HUES6 (cell line): ENCODE data around the gene CRYGN.

ENCODE experiments used
- H3K27ac ChIP-seq: 2 replicates; pipeline ENCODE4 v1.7.0; 2013; ENCODE audit warnings: low read depth, mild to moderate bottlenecking, low read length, inconsistent platforms
- H3K27me3 ChIP-seq: 2 replicates; pipeline ENCODE4 v1.6.1; 2013; ENCODE audit warnings: low read length; ENCODE audit not compliant: control insufficient read depth, insufficient read depth
- H3K36me3 ChIP-seq: 2 replicates; pipeline ENCODE4 v1.6.1; 2013; ENCODE audit warnings: low read length; ENCODE audit not compliant: control insufficient read depth, insufficient read depth
- H3K4me1 ChIP-seq: 2 replicates; pipeline ENCODE4 v1.6.1; 2013; ENCODE audit warnings: low read length; ENCODE audit not compliant: control insufficient read depth, insufficient read depth
- H3K4me3 ChIP-seq: 2 replicates; pipeline ENCODE4 v1.5.1; 2013; ENCODE audit warnings: low read depth, low read length
- H3K9ac ChIP-seq: one replicate; pipeline ENCODE4 v1.6.1; 2013; ENCODE audit warnings: mild to moderate bottlenecking, low read length
- H3K9me3 ChIP-seq: 2 replicates; pipeline ENCODE4 v1.6.1; 2013; ENCODE audit warnings: low read depth, low read length; ENCODE audit not compliant: control insufficient read depth, insufficient read depth

The CRYGN gene

DNA sequence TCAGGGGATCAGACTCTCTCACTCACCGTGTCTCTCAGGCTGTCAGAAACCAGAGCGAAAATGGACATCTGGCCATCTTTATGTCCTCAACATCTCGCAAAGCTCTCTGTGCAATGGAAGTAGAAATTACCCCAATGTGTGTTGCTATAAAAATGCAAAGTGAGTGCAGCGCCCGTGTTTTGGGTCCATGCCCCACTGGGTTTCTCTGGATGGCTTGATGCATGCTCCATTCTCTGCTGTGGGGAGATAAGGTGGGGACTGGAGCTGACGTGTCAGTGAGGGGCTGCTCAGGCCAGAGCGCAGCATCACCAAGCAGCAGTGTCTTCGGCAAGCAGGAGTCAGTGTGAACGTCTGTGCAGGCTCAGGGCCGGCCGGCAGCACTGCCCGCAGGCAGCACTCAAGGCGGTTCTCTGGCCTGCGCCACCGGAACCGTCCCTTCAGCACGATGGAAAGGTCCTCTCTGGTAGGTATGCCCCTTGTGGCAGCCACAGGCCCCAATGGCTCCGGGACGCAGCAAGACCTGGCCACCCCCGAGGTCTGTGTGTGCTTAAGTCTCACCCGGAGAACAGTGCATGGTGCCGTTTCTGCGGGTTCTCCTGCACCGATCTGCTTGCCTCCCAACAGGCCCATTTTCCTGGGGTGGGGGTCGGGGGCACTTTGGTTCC, 60.3 kb downstream of the CRYGN start:
- H3K9me3 ChIP-seq = no peaks in the 10 kb centered on the region
- H3K4me1 ChIP-seq = peaks cover 22% of the 10 kb centered on the region
- H3K9ac ChIP-seq = no peak overlapping the region
- H3K4me3 ChIP-seq = no peak overlapping the region
- peaks cover 34% of the 10 kb centered on the region for H3K36me3 ChIP-seq
- peaks cover 40% of the 10 kb centered on the region for H3K27me3 ChIP-seq
- H3K27ac ChIP-seq = no peak overlapping the region

DNA sequence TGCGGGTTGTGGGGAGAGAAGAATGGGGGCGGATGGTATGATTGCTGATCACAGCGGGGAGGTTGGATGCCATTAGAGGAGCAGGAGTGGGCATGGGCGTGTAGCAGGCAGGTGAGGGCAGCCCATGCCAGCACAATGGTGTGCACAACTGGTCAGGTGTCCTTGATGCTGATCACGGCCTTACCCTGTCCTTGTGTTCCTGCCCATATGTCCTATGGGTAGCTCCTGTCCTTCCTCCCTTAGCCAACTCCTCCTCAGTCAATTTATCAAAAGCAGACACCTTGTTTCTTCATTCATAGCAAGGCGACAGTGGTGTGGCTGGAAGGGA, 60.8 kb downstream of the CRYGN start:
- no peak overlapping the region for H3K4me3 ChIP-seq
- H3K27me3 ChIP-seq = peaks cover 35% of the 10 kb centered on the region
- no peaks in the 10 kb centered on the region for H3K9me3 ChIP-seq
- H3K4me1 ChIP-seq = peaks cover 22% of the 10 kb centered on the region
- H3K27ac ChIP-seq = no peak overlapping the region
- H3K36me3 ChIP-seq = peaks cover 34% of the 10 kb centered on the region
- H3K9ac ChIP-seq = no peak overlapping the region
